ENCODE measurements around the gene CLTCL1.

CLTCL1 gene

DNA sequence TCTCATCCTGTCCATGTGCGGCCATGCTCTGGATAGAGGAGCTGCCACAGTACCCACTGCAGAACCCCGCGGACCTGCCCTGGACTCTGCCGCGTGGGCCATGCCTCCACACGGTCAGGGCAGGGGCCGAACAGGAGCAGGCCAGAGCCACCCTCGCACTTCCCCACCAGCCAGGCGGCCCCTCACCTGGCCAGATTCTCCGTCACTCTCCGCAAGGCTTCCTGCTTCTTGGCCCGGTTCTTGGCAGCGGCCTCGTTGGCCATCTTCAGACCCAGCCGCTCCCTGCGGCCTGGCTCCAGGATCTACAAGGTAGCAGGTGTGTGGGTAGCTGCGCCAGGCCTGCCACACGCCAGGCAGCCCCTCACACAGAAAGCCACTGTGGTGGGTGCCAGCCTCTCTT is 156.6 kb downstream of the CLTCL1 start:
- no peak for DNase-seq (ENCODE audit: low spot score)
- H3K27me3 Mint-ChIP-seq (ENCODE audit: low read depth) = no peaks in the 10 kb centered on the region
- no peaks in the 10 kb centered on the region for H3K9me3 Mint-ChIP-seq
- H3K27ac Mint-ChIP-seq = no peak overlapping the region
- H3K4me3 Mint-ChIP-seq = no peak overlapping the region
- H3K4me1 Mint-ChIP-seq (ENCODE audit: low read depth) = no peaks in the 10 kb centered on the region
- peaks cover 28% of the 10 kb centered on the region for H3K36me3 Mint-ChIP-seq (ENCODE audit: low read depth)

DNA sequence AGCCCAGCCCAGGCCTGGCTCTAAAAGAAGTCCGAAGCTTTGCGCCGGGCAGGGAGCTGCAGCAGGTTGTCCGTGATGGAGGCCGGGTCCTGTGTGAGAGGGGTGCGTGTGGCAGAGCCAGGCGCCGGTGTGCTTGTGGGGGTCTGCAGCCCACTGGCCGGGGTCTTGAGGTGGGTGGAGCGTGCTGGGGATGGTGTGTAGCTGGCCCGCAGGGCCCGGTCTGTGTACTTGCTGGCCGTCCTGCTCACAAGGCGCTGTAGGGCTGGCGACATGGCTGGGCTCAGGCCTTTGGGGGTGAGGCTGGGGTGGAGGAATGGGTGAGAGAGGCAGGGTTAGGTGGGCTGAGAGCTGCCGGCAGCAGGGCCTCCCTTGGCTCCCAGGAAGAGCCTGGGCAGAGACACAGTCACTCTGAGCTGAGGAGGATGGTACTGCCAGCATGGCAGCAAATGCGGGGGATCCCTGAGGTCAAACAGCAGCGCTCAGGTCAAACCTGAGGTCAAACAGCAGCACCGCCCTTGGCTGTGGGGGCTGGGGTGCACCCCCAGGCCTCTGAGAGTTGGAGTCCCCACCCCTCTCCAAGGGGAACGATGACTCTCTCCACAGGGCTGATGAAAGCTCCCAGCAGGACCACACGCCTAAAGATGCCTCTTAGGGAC is 157.2 kb downstream of the CLTCL1 start:
- no peak for DNase-seq (ENCODE audit: low spot score)
- Mint-ChIP-seq H3K27ac (no peak overlapping the region), H3K4me3 (no peak overlapping the region), H3K9me3 (no peaks in the 10 kb centered on the region), H3K36me3 (ENCODE audit: low read depth) (peaks cover 23% of the 10 kb centered on the region), H3K27me3 (ENCODE audit: low read depth) (no peaks in the 10 kb centered on the region), H3K4me1 (ENCODE audit: low read depth) (no peaks in the 10 kb centered on the region)

DNA sequence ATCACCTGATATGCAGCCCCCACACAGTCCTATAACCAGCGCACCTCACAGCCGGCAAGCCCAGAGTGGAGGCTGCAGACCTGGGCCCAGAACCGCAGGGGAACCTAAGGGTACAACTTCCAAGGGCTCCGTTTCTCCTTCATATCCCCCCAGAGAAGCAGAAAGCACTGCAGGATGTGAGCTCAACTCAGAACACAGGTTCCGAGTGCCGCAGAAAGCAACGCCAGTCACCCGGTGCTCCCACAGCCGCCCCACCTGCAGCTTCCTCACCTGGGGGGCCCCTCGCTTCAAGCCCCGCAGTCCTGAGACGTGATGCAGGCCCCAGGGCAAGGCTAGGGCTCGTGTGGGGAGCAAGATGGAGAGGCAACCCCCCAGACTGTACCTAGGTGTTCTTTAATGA is 158.0 kb downstream of the CLTCL1 start:
- DNase-seq (ENCODE audit: low spot score) = no peak
- Mint-ChIP-seq H3K27ac (no peak overlapping the region), H3K9me3 (no peaks in the 10 kb centered on the region), H3K4me3 (no peak overlapping the region), H3K4me1 (ENCODE audit: low read depth) (no peaks in the 10 kb centered on the region), H3K27me3 (ENCODE audit: low read depth) (no peaks in the 10 kb centered on the region), H3K36me3 (ENCODE audit: low read depth) (peaks cover 21% of the 10 kb centered on the region)

GRCh38 chr22:19132693-19133400 is 158.7 kb downstream of the CLTCL1 start:
- no peak for DNase-seq (ENCODE audit: low spot score)
- Mint-ChIP-seq H3K4me1 (ENCODE audit: low read depth) (no peaks in the 10 kb centered on the region), H3K4me3 (no peak overlapping the region), H3K27ac (no peak overlapping the region), H3K9me3 (no peaks in the 10 kb centered on the region), H3K36me3 (ENCODE audit: low read depth) (peaks cover 21% of the 10 kb centered on the region), H3K27me3 (ENCODE audit: low read depth) (no peaks in the 10 kb centered on the region)

- no peak for DNase-seq (ENCODE audit: low spot score)
- Mint-ChIP-seq H3K27ac (no peak overlapping the region), H3K9me3 (no peaks in the 10 kb centered on the region), H3K4me1 (ENCODE audit: low read depth) (no peaks in the 10 kb centered on the region), H3K36me3 (ENCODE audit: low read depth) (peaks cover 15% of the 10 kb centered on the region), H3K27me3 (ENCODE audit: low read depth) (no peaks in the 10 kb centered on the region), H3K4me3 (no peak overlapping the region)
These were observed 159.4 kb downstream of the CLTCL1 start for GRCh38 chr22:19132153-19132552.

DNA sequence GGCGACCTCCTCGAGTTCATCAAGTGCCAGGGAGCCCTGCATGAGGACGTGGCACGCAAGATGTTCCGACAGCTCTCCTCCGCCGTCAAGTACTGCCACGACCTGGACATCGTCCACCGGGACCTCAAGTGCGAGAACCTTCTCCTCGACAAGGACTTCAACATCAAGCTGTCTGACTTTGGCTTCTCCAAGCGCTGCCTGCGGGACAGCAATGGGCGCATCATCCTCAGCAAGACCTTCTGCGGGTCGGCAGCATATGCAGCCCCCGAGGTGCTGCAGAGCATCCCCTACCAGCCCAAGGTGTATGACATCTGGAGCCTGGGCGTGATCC is 159.9 kb downstream of the CLTCL1 start:
- Mint-ChIP-seq H3K4me1 (ENCODE audit: low read depth) (no peaks in the 10 kb centered on the region), H3K36me3 (ENCODE audit: low read depth) (peaks cover 12% of the 10 kb centered on the region), H3K27me3 (ENCODE audit: low read depth) (no peaks in the 10 kb centered on the region), H3K9me3 (no peaks in the 10 kb centered on the region), H3K4me3 (no peak overlapping the region), H3K27ac (no peak overlapping the region)
- no peak for DNase-seq (ENCODE audit: low spot score)

DNA sequence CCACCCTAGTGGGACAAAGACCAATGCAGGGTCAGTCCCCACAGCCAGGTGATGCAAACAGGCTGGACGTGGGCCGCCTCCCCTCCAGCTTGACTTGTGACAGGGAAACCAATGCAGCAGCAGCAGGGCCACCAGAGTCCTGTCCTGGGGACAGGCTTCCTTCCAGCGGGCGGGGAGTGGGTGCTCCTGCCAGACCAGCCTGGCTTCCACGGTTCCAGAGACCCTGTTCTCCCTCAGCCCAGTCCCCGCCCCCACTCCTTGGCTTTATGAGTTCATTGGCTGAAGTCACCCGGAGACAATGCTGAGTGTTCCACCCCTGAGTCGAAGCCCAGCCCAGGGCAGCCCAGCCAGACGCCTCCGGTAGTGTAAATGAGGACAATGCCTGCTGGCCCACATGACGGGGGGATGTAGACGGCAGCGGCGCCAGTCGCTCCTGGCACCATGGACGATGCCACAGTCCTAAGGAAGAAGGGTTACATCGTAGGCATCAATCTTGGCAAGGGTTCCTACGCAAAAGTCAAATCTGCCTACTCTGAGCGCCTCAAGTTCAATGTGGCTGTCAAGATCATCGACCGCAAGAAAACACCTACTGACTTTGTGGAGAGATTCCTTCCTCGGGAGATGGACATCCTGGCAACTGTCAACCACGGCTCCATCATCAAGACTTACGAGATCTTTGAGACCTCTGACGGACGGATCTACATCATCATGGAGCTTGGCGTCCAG is 160.4 kb downstream of the CLTCL1 start, which contains the start of gene TSSK2:
TSS of gene TSSK2 (plus strand) at position 350 of the 726 bp plus-strand sequence. CDS start at position 442, 92 bp downstream.
- Mint-ChIP-seq H3K36me3 (ENCODE audit: low read depth) (peaks cover 8% of the 10 kb centered on the region), H3K4me1 (ENCODE audit: low read depth) (no peaks in the 10 kb centered on the region), H3K4me3 (no peak within 1 kb of the TSS), H3K27me3 (ENCODE audit: low read depth) (no peaks in the 10 kb centered on the region), H3K9me3 (no peaks in the 10 kb centered on the region), H3K27ac (no peak within 1 kb of the TSS)
- no peak for DNase-seq (ENCODE audit: low spot score)

- H3K27ac Mint-ChIP-seq = no peak overlapping the region
- H3K9me3 Mint-ChIP-seq = no peaks in the 10 kb centered on the region
- H3K4me3 Mint-ChIP-seq = no peak overlapping the region
- DNase-seq (ENCODE audit: low spot score) = no peak
- H3K27me3 Mint-ChIP-seq (ENCODE audit: low read depth) = no peaks in the 10 kb centered on the region
- peaks cover 2% of the 10 kb centered on the region for H3K36me3 Mint-ChIP-seq (ENCODE audit: low read depth)
- no peaks in the 10 kb centered on the region for H3K4me1 Mint-ChIP-seq (ENCODE audit: low read depth)
These were observed 161.6 kb downstream of the CLTCL1 start for GRCh38 chr22:19129871-19130270.
